SK-N-SH treated with all-trans-retinoic acid at 6 μM for 48 hours (cell line): ENCODE results near the gene NPFFR1.

Experiments used
- PATZ1 ChIP-seq: fragments of 250-450 bp; sonication (Bioruptor Pico); IDR thresholded peaks from 2 replicates; pipeline ENCODE4 v1.8.0; 2020; ENCODE audit warnings: mild to moderate bottlenecking, moderate library complexity, borderline replicate concordance
- PPARA ChIP-seq: fragments of 250-450 bp; sonication (Bioruptor Pico); IDR thresholded peaks from 2 replicates; pipeline ENCODE4 v1.5.0; 2020; ENCODE audit warnings: mild to moderate bottlenecking, borderline replicate concordance
- ZNF565 ChIP-seq: fragments of 450-650 bp; formaldehyde crosslinking; conservative IDR thresholded peaks from 2 replicates; pipeline ENCODE4 v1.5.0; 2020; ENCODE audit warnings: low read depth, mild to moderate bottlenecking, moderate library complexity

GRCh38 chr10:70269741-70270140 is 14.1 kb downstream of the NPFFR1 start:
- TF ChIP-seq ZNF565 (CRISPR knock-in tag) = no peak
- no peak for TF ChIP-seq PATZ1
- no peak for TF ChIP-seq PPARA
